ENCODE data around the gene CRTC2.

GRCh38 chr1:153984123-153984894 is 25.9 kb upstream of the CRTC2 start:
- TF ChIP-seq, protein P1, sequence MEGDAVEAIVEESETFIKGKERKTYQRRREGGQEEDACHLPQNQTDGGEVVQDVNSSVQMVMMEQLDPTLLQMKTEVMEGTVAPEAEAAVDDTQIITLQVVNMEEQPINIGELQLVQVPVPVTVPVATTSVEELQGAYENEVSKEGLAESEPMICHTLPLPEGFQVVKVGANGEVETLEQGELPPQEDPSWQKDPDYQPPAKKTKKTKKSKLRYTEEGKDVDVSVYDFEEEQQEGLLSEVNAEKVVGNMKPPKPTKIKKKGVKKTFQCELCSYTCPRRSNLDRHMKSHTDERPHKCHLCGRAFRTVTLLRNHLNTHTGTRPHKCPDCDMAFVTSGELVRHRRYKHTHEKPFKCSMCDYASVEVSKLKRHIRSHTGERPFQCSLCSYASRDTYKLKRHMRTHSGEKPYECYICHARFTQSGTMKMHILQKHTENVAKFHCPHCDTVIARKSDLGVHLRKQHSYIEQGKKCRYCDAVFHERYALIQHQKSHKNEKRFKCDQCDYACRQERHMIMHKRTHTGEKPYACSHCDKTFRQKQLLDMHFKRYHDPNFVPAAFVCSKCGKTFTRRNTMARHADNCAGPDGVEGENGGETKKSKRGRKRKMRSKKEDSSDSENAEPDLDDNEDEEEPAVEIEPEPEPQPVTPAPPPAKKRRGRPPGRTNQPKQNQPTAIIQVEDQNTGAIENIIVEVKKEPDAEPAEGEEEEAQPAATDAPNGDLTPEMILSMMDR (conservative IDR thresholded peaks at IDR 0.05; ENCODE audit: low read depth, low read length): no peak
- no peak for TF ChIP-seq EZH2 (IDR thresholded peaks at IDR 0.05; ENCODE audit: borderline replicate concordance, low read depth, low read length, poor library complexity, severe bottlenecking)
